Measurements from ENCODE around the gene IQCE.

Gene IQCE

DNA sequence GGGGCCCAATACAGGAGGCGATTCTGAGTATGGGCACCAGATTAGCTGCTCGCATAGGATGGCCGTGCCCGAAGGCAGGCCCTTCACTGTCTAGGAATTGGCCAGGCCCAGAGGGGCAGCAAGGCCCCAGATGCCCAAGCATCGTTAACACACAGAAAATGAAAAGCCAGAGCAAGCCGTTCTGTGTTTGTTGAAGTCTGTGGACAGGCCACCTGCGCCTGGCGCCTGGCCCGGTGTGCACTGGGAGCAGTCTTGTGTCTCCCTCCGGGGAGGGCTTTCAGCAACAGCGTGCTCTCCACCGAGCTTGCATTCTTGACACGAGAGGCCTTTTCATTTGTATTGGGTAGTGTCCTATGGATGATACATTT lies 38.5 kb downstream of the IQCE start:
- H3K4me3 ChIP-seq (ENCODE audit: low read length in 2 of 2) = no peak overlapping the region
- H3K36me3 ChIP-seq (ENCODE audit: control insufficient read depth in 2 of 2, insufficient read depth in 2 of 2, low read length in 2 of 2) = peaks cover 17 to 39% of the 10 kb centered on the region in 2 donors

DNA sequence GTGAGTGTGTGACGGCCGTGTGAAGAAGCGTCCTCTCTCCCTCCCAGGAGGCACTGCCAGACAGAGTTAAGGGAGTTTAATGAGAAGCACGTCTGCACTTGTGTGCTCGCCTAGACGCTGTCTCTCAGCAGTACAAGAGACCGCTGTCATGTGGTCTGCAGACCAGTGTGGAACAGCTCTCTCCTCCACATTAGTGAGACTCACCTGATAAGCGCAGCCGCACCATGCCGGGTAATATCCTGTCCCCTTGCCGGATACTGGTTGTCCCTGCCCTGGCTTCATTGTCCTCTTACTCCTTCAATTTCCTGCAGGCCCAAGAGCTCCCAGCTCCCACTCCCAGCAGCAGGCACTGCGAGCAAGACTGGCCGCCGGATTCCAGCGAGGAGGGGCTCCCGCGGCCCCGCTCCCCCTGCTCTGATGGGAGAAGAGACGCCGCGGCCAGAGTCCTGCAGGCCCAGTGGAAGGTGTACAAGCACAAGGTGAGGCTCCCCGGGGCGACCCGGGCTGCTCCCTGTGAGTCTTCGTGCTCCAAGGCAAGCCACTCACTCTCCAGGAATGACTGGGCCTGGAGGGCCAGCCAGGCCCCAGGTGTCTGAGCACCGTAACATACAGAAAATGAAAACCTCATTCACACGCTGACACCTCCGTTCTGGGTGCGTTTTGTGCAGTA lies 39.5 kb downstream of the IQCE start:
- no peak overlapping the region for H3K4me3 ChIP-seq (ENCODE audit: low read length in 2 of 2)
- no peaks in the 10 kb centered on the region for H3K27me3 ChIP-seq (ENCODE audit: control insufficient read depth in 1 of 2, insufficient read depth in 2 of 2, low read length in 2 of 2)
- H3K9ac ChIP-seq (ENCODE audit: low read length in 2 of 2) = no peak overlapping the region
- H3K9me3 ChIP-seq (ENCODE audit: control insufficient read depth in 2 of 2, low read length in 2 of 2) = no peaks in the 10 kb centered on the region
- H3K27ac ChIP-seq (ENCODE audit: low read length) = no peak overlapping the region
- H3K4me1 ChIP-seq (ENCODE audit: control insufficient read depth, insufficient read depth, low read length) = no peaks in the 10 kb centered on the region
- peaks cover 9 to 32% of the 10 kb centered on the region in 2 donors for H3K36me3 ChIP-seq (ENCODE audit: control insufficient read depth in 2 of 2, insufficient read depth in 2 of 2, low read length in 2 of 2)

More for the DNA sequence above, 38.5 kb downstream of the IQCE start:
- H3K27ac ChIP-seq (ENCODE audit: low read length) = no peak overlapping the region
- H3K9me3 ChIP-seq (ENCODE audit: control insufficient read depth in 2 of 2, low read length in 2 of 2) = no peaks in the 10 kb centered on the region
- no peaks in the 10 kb centered on the region for H3K4me1 ChIP-seq (ENCODE audit: control insufficient read depth, insufficient read depth, low read length)
- H3K9ac ChIP-seq (ENCODE audit: low read length in 2 of 2) = no peak overlapping the region
- H3K27me3 ChIP-seq (ENCODE audit: control insufficient read depth in 1 of 2, insufficient read depth in 2 of 2, low read length in 2 of 2) = no peaks in the 10 kb centered on the region

DNA sequence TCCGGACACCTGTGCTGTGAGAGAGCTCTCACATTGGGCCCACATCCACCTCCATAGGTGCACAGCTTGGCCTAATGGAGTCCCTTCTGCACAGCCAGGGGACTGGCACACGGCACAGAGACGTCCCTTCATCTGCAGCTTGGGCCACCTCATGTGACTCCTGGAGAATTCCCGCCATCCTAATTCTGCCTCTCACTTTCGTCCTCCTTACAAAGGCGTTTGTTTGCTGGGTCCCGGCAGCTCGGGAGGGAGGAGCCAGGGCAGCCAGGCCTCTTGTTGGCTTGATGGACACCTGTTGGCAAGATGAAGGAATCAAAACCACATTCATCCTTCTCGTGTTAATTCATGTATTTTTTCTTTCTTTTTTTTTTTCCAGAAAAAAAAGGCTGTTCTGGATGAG lies 42.3 kb downstream of the IQCE start:
- no peak overlapping the region for H3K27ac ChIP-seq (ENCODE audit: low read length)
- H3K36me3 ChIP-seq (ENCODE audit: control insufficient read depth in 2 of 2, insufficient read depth in 2 of 2, low read length in 2 of 2) = peaks cover 5 to 23% of the 10 kb centered on the region in 2 donors
- H3K27me3 ChIP-seq (ENCODE audit: control insufficient read depth in 1 of 2, insufficient read depth in 2 of 2, low read length in 2 of 2) = no peaks in the 10 kb centered on the region
- H3K4me1 ChIP-seq (ENCODE audit: control insufficient read depth, insufficient read depth, low read length) = no peaks in the 10 kb centered on the region
- H3K9me3 ChIP-seq (ENCODE audit: control insufficient read depth in 2 of 2, low read length in 2 of 2) = no peaks in the 10 kb centered on the region
- no peak overlapping the region for H3K4me3 ChIP-seq (ENCODE audit: low read length in 2 of 2)
- no peak overlapping the region for H3K9ac ChIP-seq (ENCODE audit: low read length in 2 of 2)

GRCh38 chr7:2601907-2602306 lies 43.1 kb downstream of the IQCE start:
- Histone ChIP-seq H3K4me3 (ENCODE audit: low read length in 2 of 2) (no peak overlapping the region), H3K27me3 (ENCODE audit: control insufficient read depth in 1 of 2, insufficient read depth in 2 of 2, low read length in 2 of 2) (no peaks in the 10 kb centered on the region), H3K4me1 (ENCODE audit: control insufficient read depth, insufficient read depth, low read length) (peaks cover 2% of the 10 kb centered on the region), H3K9ac (ENCODE audit: low read length in 2 of 2) (no peak overlapping the region), H3K9me3 (ENCODE audit: control insufficient read depth in 2 of 2, low read length in 2 of 2) (no peaks in the 10 kb centered on the region), H3K27ac (ENCODE audit: low read length) (no peak overlapping the region), H3K36me3 (ENCODE audit: control insufficient read depth in 2 of 2, insufficient read depth in 2 of 2, low read length in 2 of 2) (peaks cover 5 to 21% of the 10 kb centered on the region in 2 donors)

DNA sequence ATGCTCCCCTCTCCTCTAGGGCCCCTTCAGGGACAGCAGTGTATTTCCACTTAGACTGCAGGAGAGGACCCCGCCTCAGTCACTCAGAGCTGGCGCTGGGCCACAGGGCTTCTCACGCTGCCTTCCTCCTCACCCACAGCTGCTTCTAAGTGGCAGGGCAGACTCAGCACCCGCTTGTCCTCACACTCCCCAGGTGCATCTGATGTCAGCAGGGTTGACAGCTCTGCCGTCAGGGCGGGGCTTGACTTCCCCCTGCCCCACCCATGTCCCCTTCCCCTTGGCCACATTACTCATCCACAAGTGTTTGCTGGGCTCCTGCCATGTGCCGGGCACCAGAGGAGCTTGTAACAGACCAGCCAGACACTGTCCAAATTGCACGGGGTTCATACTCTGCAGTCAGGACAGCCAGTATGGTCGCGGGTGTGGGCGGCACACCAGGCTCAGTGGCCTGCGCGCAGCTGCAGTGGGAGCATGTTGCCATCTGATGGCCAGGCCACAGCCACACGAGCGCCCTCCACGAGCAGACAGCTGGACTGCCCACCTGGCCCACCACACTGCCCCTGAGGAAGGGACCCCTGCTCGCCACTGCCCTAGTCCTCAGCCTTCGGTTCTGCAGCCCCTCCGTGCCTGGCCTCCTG lies 43.7 kb downstream of the IQCE start:
- peaks cover 5 to 19% of the 10 kb centered on the region in 2 donors for H3K36me3 ChIP-seq (ENCODE audit: control insufficient read depth in 2 of 2, insufficient read depth in 2 of 2, low read length in 2 of 2)
- no peak overlapping the region for H3K9ac ChIP-seq (ENCODE audit: low read length in 2 of 2)

GRCh38 chr7:2603044-2603965 lies 44.5 kb downstream of the IQCE start:
- H3K36me3 ChIP-seq (ENCODE audit: control insufficient read depth in 2 of 2, insufficient read depth in 2 of 2, low read length in 2 of 2) = peaks cover 5 to 18% of the 10 kb centered on the region in 2 donors
- H3K4me1 ChIP-seq (ENCODE audit: control insufficient read depth, insufficient read depth, low read length) = peaks cover 2% of the 10 kb centered on the region
- H3K9ac ChIP-seq (ENCODE audit: low read length in 2 of 2) = no peak overlapping the region
- H3K27ac ChIP-seq (ENCODE audit: low read length) = no peak overlapping the region
- no peaks in the 10 kb centered on the region for H3K27me3 ChIP-seq (ENCODE audit: control insufficient read depth in 1 of 2, insufficient read depth in 2 of 2, low read length in 2 of 2)
- no peaks in the 10 kb centered on the region for H3K9me3 ChIP-seq (ENCODE audit: control insufficient read depth in 2 of 2, low read length in 2 of 2)
- no peak overlapping the region for H3K4me3 ChIP-seq (ENCODE audit: low read length in 2 of 2)

More for the DNA sequence above, 43.7 kb downstream of the IQCE start:
- Histone ChIP-seq H3K4me1 (ENCODE audit: control insufficient read depth, insufficient read depth, low read length) (peaks cover 2% of the 10 kb centered on the region), H3K27ac (ENCODE audit: low read length) (no peak overlapping the region), H3K27me3 (ENCODE audit: control insufficient read depth in 1 of 2, insufficient read depth in 2 of 2, low read length in 2 of 2) (no peaks in the 10 kb centered on the region), H3K9me3 (ENCODE audit: control insufficient read depth in 2 of 2, low read length in 2 of 2) (no peaks in the 10 kb centered on the region), H3K4me3 (ENCODE audit: low read length in 2 of 2) (no peak overlapping the region)

DNA sequence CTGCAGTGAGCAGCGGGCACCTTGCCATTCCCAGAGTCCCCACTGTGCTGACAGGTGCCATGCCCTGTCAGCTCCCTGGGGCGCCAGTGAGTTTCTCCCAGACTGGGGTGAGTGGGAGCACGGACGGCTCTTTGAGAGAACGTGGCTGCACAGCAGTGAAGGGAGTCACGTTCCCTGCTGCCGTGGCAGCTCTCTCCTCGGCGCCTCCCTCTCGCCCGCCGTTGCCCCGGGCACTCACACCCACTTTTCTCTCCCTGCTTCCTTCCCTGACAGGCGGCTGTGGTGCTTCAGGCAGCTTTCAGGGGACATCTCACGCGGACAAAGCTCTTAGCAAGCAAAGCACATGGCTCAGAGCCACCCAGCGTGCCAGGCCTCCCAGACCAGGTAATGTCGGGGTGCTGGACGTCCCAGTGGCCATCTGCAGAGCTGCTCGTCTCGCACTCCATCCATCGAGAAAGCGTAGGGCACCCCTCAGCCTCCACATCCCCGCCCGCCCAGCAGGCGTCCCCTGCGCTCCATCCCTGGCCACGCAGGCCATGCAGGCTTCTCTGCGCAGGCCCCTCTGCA lies 45.9 kb downstream of the IQCE start:
- H3K4me1 ChIP-seq (ENCODE audit: control insufficient read depth, insufficient read depth, low read length) = peaks cover 2% of the 10 kb centered on the region
- H3K4me3 ChIP-seq (ENCODE audit: low read length in 2 of 2) = no peak overlapping the region
- no peak overlapping the region for H3K9ac ChIP-seq (ENCODE audit: low read length in 2 of 2)
- H3K27ac ChIP-seq (ENCODE audit: low read length) = no peak overlapping the region
- H3K36me3 ChIP-seq (ENCODE audit: control insufficient read depth in 2 of 2, insufficient read depth in 2 of 2, low read length in 2 of 2) = peaks cover 5 to 15% of the 10 kb centered on the region in 2 donors
- H3K9me3 ChIP-seq (ENCODE audit: control insufficient read depth in 2 of 2, low read length in 2 of 2) = no peaks in the 10 kb centered on the region
- H3K27me3 ChIP-seq (ENCODE audit: control insufficient read depth in 1 of 2, insufficient read depth in 2 of 2, low read length in 2 of 2) = no peaks in the 10 kb centered on the region

DNA sequence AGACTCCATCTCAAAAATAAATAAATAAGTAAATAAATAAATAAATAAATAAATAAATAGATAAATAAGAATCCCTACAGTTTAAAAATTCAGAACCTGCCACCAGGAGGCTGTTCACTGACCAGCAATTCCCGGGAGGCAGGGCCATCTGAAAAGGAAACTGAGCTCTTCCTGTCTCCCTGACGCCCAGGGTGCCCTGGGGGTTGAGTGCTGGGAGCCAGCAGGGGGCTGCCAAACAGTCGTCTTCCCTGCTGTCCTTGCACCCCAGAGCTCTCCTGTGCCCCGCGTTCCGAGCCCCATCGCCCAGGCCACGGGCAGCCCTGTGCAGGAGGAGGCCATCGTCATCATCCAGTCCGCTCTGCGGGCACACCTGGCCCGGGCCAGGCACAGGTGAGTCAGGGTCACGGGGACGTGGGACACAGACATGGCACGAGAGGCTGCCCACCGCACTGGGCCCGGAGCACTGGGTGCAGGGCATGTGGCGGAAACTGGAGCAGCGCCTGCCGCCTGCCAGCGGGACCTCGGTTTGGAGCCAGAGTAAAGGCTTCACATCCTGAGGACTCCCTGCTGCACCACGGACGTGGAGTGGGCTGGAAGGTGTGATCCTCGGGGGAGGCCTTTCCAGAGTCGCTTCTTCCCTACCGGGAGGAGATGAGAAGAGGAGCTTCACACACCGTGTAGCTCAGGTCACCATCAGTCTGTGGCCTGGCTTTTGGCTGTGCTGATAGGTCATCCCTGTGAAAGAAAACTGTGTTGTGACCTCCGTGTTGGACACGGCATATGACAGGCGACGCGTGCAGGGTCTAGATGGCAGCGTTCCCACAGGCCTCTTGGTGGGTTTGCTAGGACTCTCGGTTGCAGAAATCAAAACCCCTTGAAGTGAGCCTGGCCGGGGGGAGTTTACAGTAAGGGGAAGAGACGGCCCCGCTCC lies 47.1 kb downstream of the IQCE start:
- Histone ChIP-seq H3K27me3 (ENCODE audit: control insufficient read depth in 1 of 2, insufficient read depth in 2 of 2, low read length in 2 of 2) (no peaks in the 10 kb centered on the region), H3K4me3 (ENCODE audit: low read length in 2 of 2) (no peak overlapping the region), H3K4me1 (ENCODE audit: control insufficient read depth, insufficient read depth, low read length) (peaks cover 4% of the 10 kb centered on the region), H3K27ac (ENCODE audit: low read length) (no peak overlapping the region), H3K9ac (ENCODE audit: low read length in 2 of 2) (no peak overlapping the region), H3K9me3 (ENCODE audit: control insufficient read depth in 2 of 2, low read length in 2 of 2) (no peaks in the 10 kb centered on the region), H3K36me3 (ENCODE audit: control insufficient read depth in 2 of 2, insufficient read depth in 2 of 2, low read length in 2 of 2) (peaks cover 2 to 11% of the 10 kb centered on the region in 2 donors)

- peaks cover 0 to 9% of the 10 kb centered on the region in 2 donors for H3K36me3 ChIP-seq (ENCODE audit: control insufficient read depth in 2 of 2, insufficient read depth in 2 of 2, low read length in 2 of 2)
- no peak overlapping the region for H3K4me3 ChIP-seq (ENCODE audit: low read length in 2 of 2)
- no peaks in the 10 kb centered on the region for H3K27me3 ChIP-seq (ENCODE audit: control insufficient read depth in 1 of 2, insufficient read depth in 2 of 2, low read length in 2 of 2)
- H3K9ac ChIP-seq (ENCODE audit: low read length in 2 of 2) = no peak overlapping the region
- H3K27ac ChIP-seq (ENCODE audit: low read length) = no peak overlapping the region
- peaks cover 5% of the 10 kb centered on the region for H3K4me1 ChIP-seq (ENCODE audit: control insufficient read depth, insufficient read depth, low read length)
- no peaks in the 10 kb centered on the region for H3K9me3 ChIP-seq (ENCODE audit: control insufficient read depth in 2 of 2, low read length in 2 of 2)
Measured at GRCh38 chr7:2606539-2606936, 47.8 kb downstream of the IQCE start.
